HL-60/S4 (cell line): ENCODE results near the gene KRT33A.

ENCODE experiments used
- in situ Hi-C: fragments of 300-500 bp; cut with MboI; formaldehyde crosslinking; loops from 2 replicates; pipeline ENCODE4 v1.14.3; 2022; ENCODE audit warnings: low sequenced_read_pairs

Gene KRT33A

GRCh38 chr17:41331606-41332005 is 19.0 kb downstream of the KRT33A start:
- in situ Hi-C loops = no loop called here

GRCh38 chr17:41329279-41329948 is 21.2 kb downstream of the KRT33A start:
- in situ Hi-C loops = no loop called here

GRCh38 chr17:41328207-41328606 is 22.4 kb downstream of the KRT33A start:
- in situ Hi-C loops = no loop called here

- in situ Hi-C loops = no loop called here
Observed at GRCh38 chr17:41327411-41328120, 23.1 kb downstream of the KRT33A start.

GRCh38 chr17:41326173-41327145 is 24.2 kb downstream of the KRT33A start:
- in situ Hi-C loops = no loop called here

- in situ Hi-C loops = no loop called here
Observed at GRCh38 chr17:41325611-41326010, 25.0 kb downstream of the KRT33A start.

GRCh38 chr17:41325126-41325525 is 25.5 kb downstream of the KRT33A start:
- in situ Hi-C loops = no loop called here

GRCh38 chr17:41324180-41325075 is 26.2 kb downstream of the KRT33A start:
- in situ Hi-C loops = no loop called here

GRCh38 chr17:41322903-41323895 is 27.4 kb downstream of the KRT33A start:
- in situ Hi-C loops = no loop called here

- in situ Hi-C loops = no loop called here
Observed at GRCh38 chr17:41322094-41322902, 28.3 kb downstream of the KRT33A start.

GRCh38 chr17:41318231-41318630 is 32.4 kb downstream of the KRT33A start:
- in situ Hi-C loops = no loop called here

- in situ Hi-C loops = no loop called here
Observed at GRCh38 chr17:41315814-41316445, 34.7 kb downstream of the KRT33A start.

- in situ Hi-C loops = no loop called here
Observed at GRCh38 chr17:41315204-41315794, 35.3 kb downstream of the KRT33A start, which contains the start of gene KRTAP17-1. Gene KRTAP17-1, minus strand, starts transcription at chr17:41315710. Its CDS starts 60 bp downstream, at chr17:41315650.

- in situ Hi-C loops = no loop called here
Observed at GRCh38 chr17:41311111-41311510, 39.5 kb downstream of the KRT33A start.

GRCh38 chr17:41308918-41309359 is 41.7 kb downstream of the KRT33A start, which contains the start of gene KRTAP16-1:
Gene KRTAP16-1, minus strand, starts transcription at chr17:41309309. Its CDS starts 56 bp downstream, at chr17:41309253.
- in situ Hi-C loops = no loop called here

GRCh38 chr17:41308251-41308917 is 42.2 kb downstream of the KRT33A start:
- in situ Hi-C loops = no loop called here

GRCh38 chr17:41307647-41308046 is 43.0 kb downstream of the KRT33A start:
- in situ Hi-C loops = no loop called here
